ENCODE measurements around the gene PIP5K1B.

PIP5K1B gene

DNA sequence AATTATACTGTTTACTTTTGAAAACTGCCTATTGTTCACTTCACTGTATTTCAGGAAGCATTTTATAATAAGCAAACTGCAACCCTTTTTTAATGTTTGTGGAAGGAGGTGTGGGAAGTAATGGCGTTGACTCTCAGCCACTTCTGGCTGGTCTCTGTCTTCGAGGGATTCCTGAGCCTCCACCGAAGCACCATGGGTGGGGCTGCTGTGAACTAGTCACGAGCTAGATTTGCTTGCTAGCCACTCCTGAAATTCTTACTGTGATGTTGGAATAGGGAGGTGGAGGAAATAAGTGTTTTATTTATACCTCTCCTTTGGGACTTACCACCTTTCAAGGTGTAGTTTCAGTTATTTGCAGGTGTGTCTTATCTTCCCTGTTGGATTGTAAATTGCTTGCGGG is 26.8 kb downstream of the PIP5K1B start:
- in situ Hi-C loops (cut with HindIII; ENCODE audit: low sequenced_read_pairs) = no loop called here

DNA sequence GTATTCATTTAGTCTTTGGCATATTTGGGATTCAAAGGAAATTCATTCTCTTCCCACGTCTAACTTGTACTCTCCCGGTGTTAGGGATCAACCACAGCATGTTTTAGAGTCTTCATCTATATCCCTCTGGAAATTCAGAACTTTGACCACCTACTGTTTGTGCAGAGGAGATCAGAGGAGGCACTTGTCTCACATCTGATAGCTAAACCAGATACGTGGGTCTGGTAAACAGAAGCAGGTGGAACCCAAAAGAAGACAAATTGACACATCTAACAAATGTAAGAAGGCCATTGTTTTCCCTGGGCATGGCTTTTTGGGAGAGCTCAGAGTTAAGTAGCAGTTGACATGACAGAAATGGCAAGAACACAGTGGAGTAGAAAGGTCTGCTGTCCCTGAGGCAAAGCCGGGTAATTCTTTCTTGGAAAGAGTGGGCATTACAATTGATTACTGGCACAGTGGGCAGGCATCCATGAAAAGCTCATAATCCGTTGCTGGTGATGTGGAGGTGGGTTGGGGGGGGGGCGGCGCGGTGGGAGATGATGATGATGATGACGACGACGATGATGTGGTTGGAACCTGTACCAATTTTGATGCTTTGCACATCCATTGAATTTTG is 27.5 kb downstream of the PIP5K1B start:
- in situ Hi-C loops (cut with HindIII; ENCODE audit: low sequenced_read_pairs) = no loop called here

DNA sequence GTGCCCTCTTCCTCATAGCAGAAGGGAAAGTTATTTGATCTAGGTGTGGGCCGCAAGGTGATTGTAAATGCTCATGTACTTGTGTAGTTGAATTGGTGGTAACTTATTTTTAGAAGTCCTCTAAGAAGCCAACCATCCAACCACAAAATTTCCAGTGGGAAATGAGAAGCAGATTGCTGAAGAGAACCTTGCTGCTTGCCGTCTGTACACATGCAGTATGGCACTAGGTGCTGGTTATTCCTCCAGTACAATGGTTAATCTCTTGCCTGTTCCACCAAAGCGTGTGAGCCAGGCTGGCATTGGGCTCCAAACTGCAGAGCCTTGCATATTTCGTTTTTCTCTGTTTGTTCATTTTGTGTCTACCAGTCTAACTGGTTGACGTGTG is 28.0 kb downstream of the PIP5K1B start:
- in situ Hi-C loops (cut with HindIII; ENCODE audit: low sequenced_read_pairs) = no loop called here

DNA sequence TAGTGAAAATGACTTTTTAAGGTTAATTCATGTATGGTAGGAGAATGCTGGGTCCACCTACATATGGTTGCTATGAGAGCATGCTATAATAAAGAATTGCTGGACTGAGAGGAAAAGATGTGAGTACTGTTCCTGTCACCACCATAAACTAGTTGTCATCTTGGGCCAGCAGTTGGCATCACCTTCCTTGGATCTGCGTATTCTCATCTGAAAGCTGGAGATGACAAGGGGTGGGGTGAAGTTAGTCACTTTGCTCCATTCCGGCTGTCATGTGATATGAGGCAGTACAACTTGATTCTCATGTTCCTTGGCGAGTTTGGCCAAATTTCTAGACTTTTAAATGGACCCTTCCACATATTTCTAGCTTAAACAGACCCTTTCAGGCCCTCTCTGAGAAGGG is 33.3 kb downstream of the PIP5K1B start:
- in situ Hi-C loops (cut with HindIII; ENCODE audit: low sequenced_read_pairs) = no loop called here

DNA sequence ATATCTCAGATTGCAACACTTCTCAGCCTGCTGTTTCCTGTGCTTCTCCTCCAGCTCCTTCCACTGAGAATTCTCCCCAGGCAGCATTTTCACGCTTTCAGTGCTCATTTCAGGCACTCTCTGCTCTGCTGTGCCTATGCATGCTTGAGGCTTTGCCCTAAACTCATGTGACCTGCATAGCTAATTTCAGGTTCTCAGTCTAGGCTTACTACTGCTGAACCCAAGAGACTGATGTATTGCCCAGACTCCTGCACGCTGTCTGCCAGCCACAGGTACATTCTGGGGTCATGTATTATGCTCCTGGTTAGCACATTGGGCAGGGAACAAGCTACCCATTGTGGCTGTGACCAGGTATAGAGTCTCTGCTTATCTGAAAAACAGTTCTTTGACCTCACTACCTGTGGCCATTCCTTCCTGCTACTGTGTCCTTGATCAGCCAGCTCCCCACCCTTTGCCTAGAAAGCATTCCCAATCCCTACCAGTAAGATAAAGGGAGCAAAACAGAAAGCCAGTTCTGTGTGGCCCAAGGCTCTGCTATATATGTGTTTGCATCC is 34.7 kb downstream of the PIP5K1B start:
- in situ Hi-C loops (cut with HindIII; ENCODE audit: low sequenced_read_pairs) = no loop called here

DNA sequence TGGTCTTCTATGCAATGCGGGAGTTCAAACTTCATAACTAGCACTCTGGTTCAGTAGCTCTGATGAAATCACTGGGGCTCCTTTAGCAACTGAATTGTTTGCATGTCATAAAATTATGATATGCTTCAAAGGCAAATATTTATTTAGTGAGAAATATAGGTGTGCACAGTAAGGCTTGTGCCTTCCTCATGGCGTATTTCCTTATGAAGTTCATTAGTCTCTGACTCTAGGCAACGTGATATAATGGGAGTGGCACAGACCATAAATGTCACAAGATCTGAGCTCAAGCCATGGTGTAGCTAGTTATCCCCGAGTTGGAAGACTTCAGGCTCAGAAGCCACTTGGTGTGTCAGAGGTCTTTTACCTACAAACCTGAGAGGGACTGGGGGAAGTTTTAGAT is 35.5 kb downstream of the PIP5K1B start:
- in situ Hi-C loops (cut with HindIII; ENCODE audit: low sequenced_read_pairs) = no loop called here

DNA sequence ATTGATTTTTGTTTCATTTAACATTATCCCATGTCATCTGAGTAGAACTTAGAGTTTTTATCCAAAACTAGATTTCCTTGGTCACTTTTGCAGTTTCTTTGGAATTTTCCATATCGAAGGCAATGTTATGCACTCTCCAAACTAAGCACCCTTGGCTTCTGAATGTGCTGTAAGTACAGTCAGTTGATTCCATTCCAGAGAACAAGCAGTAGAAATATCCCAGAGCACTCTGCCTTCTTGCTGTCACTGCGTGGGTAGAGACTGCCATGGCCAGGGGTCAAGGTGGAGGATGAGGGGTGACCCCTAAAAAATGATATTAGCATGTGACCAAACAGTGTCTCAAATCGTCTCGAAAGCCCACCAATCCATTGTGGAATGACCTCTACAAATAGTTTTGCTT is 36.2 kb downstream of the PIP5K1B start:
- in situ Hi-C loops (cut with HindIII; ENCODE audit: low sequenced_read_pairs) = no loop called here

DNA sequence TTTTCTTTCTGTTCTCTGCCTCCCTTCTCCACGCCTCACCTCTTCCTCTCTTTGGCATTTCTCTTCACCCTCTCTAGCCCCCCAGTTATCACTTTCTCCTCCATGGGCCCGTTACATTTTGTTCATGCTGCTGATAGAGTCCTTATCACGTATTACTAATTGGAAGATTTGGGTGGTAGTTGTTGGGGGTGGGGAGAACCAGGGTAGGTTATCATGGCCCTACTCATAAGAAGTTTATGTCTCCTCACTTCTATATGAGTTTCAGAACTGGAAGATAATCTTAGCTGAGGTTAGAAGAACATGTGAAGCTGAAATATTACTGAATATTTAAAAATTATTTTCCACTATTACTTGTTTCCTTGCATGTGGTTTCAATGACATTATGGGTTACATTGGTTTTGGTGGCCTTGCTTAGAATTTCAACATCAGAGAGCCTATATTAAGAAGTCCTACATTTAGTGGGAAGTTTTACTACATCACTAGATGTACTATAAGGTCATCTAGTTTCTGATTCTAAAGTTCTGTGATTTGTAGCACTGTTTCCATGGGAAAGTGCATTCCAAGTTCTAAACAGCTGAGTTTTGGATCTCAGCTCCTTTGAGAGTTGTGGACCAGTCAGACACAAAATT is 36.8 kb downstream of the PIP5K1B start:
- in situ Hi-C loops (cut with HindIII; ENCODE audit: low sequenced_read_pairs) = no loop called here

DNA sequence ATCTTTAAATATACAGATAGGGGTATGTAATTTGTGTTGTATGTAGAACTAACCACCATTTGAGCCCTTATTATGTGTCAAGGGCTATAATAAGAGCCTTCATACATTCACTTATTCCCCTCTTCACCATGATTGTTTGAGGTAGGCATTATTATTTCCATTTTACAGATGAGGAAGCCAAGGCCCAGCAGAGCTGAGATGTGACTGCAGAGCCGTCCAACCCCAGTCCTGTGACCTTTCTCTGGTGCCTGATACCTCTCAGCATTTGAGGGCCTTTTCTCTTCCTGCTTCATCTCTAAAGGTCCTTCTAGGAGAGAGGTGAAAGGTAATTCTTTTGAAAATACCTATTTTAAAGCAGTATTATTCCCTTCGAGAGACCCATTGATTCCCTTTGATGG is 37.3 kb downstream of the PIP5K1B start:
- in situ Hi-C loops (cut with HindIII; ENCODE audit: low sequenced_read_pairs) = no loop called here

DNA sequence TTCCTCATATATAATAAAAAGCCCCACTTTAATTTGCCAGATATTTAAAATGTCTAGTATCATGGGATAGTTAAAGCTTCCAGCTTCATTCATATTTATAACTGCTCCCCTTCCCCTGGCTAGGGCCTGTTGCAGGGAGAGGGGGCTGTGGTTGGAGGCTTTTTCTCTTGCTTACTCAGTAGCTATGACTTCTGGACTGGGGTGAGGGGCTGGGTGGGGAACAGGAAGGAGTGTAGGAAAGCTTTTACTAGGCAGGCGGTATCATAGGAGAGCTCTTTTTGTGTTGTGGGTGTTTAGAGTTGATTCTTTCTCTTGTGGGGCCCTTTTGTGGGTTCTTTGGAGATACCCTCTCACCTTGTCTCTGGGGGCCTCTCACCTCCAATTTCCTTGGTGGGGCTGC is 39.4 kb downstream of the PIP5K1B start:
- in situ Hi-C loops (cut with HindIII; ENCODE audit: low sequenced_read_pairs) = no loop called here

DNA sequence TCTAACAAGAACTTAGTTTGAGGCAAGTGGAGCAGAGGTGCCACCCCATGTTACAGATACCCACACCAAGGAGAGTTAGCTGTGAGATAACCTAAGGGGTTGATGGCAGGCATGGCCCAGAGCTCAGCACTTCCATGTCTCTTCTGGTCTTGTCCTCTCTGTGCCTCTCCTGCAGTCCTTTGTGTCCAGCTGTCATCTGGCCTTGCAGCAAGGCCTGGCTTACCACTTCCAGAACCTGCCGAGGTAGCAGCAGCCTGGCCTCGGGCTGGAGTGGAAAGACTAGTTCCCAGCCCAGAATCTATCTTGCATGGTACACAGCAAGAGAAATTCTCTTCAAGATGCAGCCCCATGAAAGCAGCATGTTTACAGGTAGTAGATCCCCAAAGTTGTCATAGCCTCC is 41.5 kb downstream of the PIP5K1B start:
- in situ Hi-C loops (cut with HindIII; ENCODE audit: low sequenced_read_pairs) = no loop called here

DNA sequence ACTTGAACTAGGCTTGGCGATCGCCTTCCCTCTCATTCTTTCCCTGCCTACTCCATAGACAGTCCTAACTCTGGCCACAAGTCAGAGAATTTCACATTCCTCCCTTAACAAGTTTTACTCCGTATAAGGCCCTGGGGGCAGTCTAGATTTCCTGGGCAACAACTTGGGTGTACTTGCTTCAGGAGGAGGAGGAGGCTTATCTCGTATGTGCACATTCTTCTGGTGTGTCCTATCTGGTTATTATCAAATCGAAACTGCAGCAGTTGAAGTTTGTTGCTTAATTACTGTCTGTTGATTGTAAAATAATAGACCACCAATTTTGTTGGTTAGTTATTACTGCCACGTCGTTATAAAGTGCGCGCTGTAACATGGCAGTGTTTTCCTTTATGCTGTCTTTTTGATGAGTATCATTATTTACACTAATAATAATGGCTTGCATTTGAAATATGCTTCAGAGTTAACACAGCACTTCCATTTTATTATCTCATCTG is 42.0 kb downstream of the PIP5K1B start:
- in situ Hi-C loops (cut with HindIII; ENCODE audit: low sequenced_read_pairs) = no loop called here

DNA sequence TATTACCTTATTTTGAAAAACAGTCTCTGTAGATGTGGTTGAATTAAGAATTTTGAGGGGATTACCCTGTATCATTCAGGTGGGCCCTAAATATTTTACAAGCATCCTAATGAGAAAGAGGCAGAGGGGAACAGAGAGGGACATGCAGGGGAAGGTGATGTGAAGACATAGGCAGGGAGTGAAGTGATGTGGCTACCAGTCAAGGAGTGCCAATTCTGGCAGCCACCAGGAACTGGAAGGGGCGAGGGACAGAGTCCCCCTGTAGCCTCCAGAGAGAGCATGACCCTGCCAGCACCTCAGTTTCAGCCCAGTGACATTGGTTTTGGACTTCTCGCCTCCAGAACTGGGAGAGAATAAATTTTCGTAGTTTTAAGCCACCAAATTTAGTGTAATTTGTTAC is 44.1 kb downstream of the PIP5K1B start:
- in situ Hi-C loops (cut with HindIII; ENCODE audit: low sequenced_read_pairs) = no loop called here

DNA sequence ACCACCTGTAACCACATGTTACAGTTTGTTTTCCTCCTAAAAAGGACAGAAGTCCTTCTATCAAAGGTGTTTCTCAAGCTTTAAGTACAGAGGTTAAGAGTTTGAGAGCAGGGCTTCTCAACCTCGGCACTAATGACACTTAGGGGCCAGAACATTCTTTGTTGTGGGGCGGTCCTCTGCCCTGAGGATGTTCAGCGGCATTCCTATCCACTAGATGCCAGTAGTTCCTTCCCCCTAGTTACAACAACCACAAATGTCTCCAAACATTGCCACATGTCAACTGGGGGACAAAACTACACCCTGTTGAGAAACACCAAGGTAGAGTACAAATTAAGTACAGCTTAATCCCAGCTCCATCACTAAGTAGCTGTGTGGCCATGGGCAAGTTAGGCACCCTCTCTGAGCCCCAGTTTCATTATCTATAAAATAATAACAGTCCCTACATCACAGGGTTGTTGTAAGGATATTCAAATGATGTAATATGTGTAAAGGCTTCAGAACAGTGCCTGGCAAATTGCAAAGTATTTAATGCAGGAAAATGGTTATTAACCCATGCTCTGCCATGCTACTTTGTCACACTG is 44.6 kb downstream of the PIP5K1B start:
- in situ Hi-C loops (cut with HindIII; ENCODE audit: low sequenced_read_pairs) = no loop called here

DNA sequence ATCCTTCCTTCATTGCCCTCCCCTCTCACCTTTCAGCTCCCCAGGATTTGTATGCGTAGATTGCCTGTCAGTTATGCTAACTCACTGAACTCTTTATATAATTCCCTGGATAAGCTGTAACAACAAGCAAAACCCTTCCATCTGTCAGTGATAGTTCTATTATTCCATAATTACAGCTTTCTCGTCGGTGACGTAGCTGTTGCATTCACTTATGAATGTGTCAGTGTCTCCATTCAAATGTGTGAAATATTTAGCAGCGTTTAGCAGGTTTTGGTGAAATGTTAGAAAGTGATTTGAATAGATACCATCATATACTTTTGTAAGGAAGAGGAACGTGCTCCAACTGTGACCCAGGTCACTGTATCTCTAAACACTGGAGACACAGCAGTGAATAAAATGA is 45.2 kb downstream of the PIP5K1B start:
- in situ Hi-C loops (cut with HindIII; ENCODE audit: low sequenced_read_pairs) = no loop called here

DNA sequence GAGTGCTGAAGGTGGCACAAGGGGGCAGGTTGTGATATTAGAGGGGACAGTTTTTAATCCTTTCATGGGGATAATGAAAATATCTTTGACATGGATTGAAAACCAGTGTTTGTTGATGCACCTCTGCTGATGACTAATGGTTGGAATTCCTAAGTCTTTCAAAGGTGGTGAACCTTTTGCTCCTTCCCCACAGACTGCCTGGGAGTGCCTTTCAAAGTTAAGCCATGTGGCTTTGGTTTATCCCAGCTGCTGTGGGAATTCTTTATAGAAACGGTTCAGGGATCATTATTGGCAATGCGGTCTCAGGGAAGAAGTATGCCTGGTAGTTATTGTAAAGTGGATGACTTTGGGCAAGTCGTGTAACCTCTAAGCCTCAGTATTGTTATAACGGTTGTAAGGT is 45.7 kb downstream of the PIP5K1B start:
- in situ Hi-C loops (cut with HindIII; ENCODE audit: low sequenced_read_pairs) = no loop called here

DNA sequence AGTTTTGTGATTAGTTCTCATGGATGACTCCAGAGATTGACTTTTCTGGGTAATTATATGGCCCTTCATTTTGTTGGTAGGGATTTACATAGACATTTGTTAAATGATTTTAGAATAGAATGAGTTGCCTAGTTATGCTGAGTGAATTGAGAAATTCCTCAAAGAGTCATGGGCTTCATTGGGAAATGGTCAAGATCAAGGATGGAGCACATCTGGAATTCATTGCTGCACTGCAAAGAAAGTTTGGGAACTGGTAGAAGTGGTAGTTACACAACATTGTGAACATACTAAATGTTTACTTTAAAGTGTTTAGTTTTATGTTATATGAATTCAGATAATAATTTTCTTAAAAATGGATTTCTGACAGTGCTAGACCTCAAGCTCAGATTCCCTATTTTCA is 46.5 kb downstream of the PIP5K1B start:
- in situ Hi-C loops (cut with HindIII; ENCODE audit: low sequenced_read_pairs) = no loop called here

DNA sequence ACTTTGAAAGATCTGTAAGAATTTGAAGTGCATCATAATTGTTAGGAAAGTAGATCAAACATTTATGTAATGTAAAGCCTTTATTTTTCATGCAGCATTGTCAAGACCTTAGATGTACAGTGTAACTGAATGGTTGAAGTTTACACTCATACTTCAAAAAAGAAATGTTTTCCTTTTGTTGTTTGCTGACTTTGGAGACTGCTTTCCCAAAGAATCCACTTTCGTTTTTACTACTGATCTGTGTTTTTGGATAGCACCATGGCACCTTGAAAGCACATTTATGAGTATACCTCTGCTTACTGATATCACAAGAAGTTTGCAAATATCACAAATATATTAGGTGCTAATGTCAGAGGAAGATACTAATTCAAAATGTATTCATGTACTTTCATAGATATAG is 50.0 kb downstream of the PIP5K1B start:
- in situ Hi-C loops (cut with HindIII; ENCODE audit: low sequenced_read_pairs) = no loop called here

DNA sequence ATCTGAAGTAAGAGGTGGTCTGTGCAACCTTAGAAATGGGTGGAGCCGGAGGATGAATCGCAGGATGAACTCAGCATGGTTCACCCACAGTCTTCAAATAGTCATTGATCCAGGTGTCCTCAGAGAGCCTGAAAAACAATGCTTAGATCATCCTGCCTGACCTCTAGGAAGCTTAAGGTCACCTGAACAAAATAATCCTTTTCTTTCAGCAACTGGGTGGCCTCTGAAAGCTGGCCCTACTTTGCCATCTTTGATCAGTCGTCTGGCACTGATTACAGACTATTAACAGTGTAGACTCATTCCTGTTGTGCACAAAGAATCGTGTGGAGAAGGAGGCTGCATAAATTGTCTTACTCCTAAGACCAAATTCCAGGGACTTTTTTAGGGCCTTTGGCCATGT is 50.7 kb downstream of the PIP5K1B start:
- in situ Hi-C loops (cut with HindIII; ENCODE audit: low sequenced_read_pairs) = no loop called here

DNA sequence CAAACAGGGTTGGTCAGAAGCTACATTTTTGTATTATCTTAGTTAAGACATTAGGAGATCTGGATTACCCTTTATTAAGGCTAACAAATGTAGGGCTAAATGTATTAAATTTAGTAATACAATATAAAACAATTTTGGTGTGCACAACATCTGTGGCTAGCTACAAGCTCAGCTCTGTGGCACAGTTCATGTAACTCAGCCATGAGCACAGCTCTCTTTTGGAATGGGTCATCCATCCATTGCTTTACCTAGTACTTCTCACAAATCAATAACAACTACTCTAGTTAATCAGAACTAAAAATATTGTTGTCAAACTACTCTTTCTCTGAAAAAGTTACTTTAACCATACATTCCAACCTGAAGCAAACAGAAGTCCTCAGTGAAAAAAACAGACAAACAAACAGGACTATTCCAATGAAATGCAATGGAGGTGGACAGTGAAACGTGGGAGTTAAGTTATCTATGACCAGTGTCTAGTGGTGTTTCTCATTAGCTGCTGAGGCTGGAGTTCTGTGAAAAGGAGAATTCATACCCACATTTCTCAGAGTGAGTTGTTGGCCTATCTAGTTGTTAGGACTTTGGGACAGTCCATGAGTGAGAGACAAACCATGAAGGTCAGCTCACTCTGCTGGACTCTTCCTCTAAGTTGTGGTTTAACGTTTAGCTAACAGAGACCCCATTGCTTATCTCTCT is 55.1 kb downstream of the PIP5K1B start:
- in situ Hi-C loops (cut with HindIII; ENCODE audit: low sequenced_read_pairs) = loop anchor here (5.0 kb wide), 1 partner anchor 63 kb away; no protein-coding TSS in a partner anchor

DNA sequence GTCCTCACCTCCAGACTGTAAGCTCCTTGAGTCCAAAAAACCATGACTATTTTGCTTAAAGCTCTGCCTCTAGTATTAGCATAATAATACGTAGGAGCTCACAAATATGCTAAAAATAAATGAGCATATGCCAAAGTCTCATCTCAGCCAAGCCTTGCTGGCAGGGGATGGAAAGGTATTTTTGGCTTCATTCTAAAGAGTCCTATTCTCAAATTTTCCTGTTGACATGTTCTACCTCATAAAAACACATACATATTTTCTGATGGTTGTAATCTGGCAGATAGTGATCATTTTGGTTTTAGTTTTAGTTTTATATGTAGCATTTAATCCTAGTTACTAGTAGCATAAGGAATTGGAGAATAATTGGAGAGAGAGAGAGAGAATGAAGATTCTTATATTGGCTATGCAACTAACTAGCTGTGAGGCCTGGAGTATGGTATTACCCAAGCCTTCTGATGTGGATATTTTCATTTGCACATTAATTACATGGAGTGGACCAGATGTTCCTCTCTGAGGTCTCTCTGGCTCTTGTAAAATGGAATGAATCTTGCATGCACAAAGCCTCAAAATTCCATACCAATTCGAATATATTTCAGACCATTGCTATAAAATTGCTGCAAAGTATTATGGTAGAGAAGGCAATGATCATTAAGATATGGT is 55.8 kb downstream of the PIP5K1B start:
- in situ Hi-C loops (cut with HindIII; ENCODE audit: low sequenced_read_pairs) = loop anchor here (5.0 kb wide), 1 partner anchor 64 kb away; no protein-coding TSS in a partner anchor
